Left lobe of liver (tissue), 2 donors: ENCODE measurements around the gene KIAA1755. TPM values are rescaled to one million over a fixed set of nuclear protein-coding genes. Genes with fewer than 3 reads are reported as not detected.
"Not testable (repeated sequence)": the region's sequence is repeated elsewhere in the genome, so short reads cannot be mapped to it uniquely, and the experiment has no call there.

Experiments
- ATAC-seq: fragments of 200-7000 bp; cut with Tn5 transposase; one replicate; pipeline ENCODE4 v1.9.1; 2020; ENCODE audit warnings: mild to moderate bottlenecking, moderate library complexity
- DNase-seq: peaks from one replicate; pipeline ENCODE4 v3.0.0-alpha.2; 2020; ENCODE audit warnings: low spot score
- total RNA-seq: library from RNA; stranded (reverse); gene quantifications from one replicate; pipeline ENCODE4 v1.2.1, GENCODE V29; 2021
- donor health status: DM: no; HTN: no; CAD: no; lungs with moderate emphysema.
- donor health status: DM: no; HTN: yes; CAD: no.

KIAA1755 gene
- total RNA-seq, 1 donor from 2014 or later = 2.7 TPM

DNA sequence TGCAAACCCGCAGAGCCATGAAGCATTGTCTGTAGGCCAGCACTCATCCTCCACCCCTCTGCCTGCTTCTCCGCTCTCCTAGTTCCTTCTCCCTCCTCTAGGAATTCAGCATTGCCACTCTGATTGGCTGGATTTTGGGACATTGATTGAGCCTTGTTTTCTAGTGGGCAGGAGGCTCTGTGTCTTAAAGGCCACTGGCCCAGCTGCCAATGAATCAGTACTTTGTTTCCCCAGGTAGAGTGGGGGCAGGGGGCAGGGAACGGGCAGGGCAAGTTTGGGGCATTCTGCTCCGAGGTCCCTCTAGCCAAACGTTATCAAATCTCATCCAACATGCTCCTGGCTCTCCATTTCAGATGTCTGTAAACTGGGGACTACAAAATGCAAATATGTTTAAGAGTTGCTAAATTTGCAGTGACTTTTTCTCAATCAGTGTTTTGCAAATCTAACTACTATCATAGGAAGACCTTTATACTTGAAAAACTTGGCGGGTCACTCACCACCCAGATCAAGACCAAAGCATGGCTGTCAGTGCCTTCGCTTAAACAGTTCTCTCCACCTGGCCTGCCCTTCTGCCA lies 33.0 kb upstream of the KIAA1755 start:
- DNase-seq = peak; percentile 87
- peak; percentile 75 for ATAC-seq

- peak; percentile 43 for ATAC-seq
- DNase-seq = peak; percentile 55
Observed at GRCh38 chr20:38291966-38292365, 31.4 kb upstream of the KIAA1755 start.

GRCh38 chr20:38290829-38291814 lies 30.6 kb upstream of the KIAA1755 start:
- DNase-seq (peak; percentile 53), ATAC-seq (peak; percentile 60)

DNA sequence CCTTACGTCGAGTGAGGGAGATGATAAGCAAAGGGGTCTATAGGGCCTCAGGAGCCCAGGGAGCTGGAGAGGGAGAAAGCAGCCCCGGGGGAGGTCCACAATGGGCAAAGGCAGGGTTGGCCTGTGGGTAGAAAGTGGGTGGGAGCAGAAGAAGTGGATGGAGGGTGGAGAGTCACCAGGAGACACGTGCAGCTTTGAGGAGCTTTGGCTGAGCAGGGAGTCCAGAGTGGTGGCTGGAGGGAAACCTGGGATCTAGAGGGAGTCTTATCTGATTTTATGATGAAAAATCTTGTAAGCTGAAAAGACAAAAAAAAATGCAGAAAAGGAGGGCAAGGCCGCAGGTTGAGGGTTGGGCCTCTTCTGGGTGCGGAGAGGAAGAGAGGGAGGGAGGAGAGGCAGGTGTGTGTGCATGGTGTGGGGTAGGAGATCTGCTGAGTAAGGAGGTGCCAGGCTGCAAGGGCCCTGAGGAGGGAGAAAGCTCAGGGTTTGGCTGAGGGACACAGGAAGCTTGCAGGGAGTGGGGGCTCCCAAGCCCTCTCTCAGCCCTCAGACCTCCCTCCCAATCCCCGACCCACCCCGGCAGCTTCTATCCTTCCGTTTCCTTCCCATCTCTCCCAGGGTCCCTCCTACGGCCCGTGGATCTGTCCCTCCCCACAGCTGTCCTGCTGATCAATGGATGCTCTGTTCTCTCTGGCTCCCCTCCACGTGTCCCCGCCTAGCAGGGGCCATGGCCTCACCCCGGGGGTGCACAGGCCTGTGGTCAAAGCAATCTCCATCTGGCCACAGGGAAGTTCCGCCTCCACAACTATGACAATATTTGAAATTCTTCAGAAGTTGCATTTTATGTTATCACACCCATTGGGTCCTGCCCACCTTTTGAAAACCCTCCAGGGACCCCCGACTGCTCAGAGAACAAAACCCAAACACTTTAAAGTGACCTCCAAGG lies 26.3 kb upstream of the KIAA1755 start:
- ATAC-seq (no peak), DNase-seq (no peak)

GRCh38 chr20:38284893-38285444 lies 24.4 kb upstream of the KIAA1755 start:
- DNase-seq (no peak), ATAC-seq (no peak)

DNA sequence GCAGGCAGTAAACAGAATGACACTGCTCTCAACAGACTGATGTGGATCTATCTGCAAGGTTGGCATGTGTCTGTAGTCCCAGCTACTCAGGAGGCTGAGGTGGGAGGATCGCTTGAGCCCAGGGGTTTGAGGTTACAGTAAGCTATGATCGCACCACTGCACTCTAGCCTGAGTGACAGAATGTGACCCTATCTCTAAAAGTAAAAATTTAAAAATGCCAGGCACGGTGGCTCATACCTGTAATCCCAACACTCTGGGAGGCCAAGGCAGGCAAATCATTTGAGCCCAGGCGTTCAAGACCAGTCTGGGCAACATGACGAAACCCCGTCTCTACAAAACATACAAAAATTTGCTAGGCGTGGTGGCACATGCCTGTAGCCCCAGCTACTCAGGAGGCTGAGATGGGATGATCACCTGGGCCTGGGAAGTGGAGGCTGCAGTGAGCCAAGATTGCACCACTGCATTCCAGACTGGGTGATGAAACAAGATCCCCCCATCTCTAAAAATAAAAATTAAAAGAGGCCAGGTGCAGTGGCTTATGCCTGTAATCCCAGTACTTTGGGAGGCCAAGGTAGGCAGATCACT lies 23.6 kb upstream of the KIAA1755 start:
- DNase-seq, ATAC-seq: not testable (repeated sequence)

- ATAC-seq (no peak), DNase-seq (no peak)
Observed at GRCh38 chr20:38283236-38283635, 22.7 kb upstream of the KIAA1755 start.

DNA sequence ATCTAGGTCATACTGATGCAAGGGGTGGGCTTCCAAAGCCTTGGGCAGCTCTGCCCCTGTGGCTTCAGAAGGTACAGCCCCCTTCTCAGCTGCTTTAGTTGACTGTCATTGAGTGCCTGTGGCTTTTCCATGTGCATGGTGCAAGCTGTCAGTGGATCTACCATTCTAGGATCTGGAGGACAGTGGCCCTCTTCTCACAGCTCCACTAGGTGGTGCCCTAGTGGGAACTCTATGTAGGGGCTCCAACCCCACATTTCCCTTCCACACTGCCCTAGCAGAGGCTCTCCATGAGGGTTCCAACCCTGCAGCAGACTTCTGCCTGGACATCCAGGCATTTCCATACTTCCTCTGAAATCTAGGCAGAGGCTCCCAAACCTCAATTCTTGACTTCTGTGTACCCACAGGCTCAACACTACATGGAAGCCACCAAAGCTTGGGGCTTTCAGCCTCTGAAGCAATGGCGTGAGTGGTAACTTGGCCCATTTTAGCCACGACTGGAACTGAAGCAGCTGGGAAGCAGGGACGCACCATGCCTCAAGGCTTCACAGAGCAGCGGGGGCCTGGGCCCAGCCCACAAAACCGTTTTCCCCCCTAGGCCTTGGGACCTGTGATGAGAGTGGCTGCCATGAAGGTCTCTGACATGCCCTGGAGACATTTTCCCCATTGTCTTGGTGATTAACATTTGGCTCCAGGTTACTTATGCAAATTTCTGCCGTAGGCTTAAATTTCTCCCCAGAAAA lies 20.8 kb upstream of the KIAA1755 start:
- ATAC-seq, DNase-seq: not testable (repeated sequence)

DNA sequence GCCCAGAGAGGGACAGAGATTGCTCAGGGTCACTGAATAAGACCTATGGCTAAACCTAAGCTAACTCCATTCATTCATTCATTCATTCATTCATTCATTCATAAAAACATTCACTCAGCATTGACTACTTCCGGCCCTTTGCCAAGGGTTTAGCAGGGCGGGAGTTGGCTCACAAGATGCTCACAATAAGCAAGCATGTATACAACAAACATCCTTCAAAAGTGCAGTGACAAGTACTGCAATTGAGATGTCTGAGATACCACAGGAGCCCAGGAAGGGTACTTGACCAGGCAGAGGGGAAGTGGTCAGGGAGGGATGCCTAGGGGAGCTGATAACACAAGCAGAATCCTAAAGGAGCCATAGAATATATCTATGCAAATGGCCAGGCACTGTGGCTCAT lies 18.2 kb upstream of the KIAA1755 start:
- ATAC-seq (no peak), DNase-seq (no peak)

DNA sequence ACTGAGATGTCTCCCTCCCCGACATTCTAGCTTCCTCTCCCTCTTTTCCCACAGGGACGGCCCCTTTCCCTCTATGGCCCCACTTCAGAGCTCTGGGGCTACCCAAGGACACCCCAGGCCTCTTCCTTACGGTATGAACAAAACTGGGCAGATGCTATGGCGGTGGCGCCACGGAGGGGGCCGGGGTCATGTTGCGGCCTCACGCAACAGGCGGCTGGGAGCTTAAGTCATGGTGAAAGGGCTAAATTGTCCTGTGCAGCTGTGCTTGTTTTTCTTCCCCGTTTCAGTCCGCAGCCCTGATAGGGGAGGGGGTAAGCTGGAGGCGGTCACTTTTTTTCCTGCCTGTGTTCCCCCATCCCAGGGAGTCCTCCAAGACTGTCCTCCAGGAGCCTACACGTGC lies 17.6 kb upstream of the KIAA1755 start:
- DNase-seq (no peak), ATAC-seq (no peak)

- DNase-seq (no peak), ATAC-seq (no peak)
Observed at GRCh38 chr20:38277691-38278090, 17.2 kb upstream of the KIAA1755 start.

DNA sequence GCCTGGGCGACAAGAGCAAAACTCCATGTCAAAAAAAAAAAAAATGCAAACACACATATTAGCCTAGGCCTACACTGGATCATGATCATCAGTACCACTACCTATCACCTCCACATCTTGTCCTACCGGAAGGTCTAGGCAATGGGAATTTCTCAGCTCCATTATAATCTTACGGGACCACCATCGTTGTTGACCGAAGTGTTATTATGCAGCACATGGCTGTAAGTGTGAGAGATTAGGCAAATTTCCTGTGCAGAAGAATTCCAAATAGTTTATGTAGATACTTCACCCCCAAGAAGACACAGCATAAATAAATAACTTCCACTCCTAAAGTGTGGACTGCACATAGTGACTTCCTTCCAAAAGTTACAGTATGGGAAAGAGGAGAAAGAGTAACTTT lies 16.8 kb upstream of the KIAA1755 start:
- no peak for DNase-seq
- no peak for ATAC-seq

DNA sequence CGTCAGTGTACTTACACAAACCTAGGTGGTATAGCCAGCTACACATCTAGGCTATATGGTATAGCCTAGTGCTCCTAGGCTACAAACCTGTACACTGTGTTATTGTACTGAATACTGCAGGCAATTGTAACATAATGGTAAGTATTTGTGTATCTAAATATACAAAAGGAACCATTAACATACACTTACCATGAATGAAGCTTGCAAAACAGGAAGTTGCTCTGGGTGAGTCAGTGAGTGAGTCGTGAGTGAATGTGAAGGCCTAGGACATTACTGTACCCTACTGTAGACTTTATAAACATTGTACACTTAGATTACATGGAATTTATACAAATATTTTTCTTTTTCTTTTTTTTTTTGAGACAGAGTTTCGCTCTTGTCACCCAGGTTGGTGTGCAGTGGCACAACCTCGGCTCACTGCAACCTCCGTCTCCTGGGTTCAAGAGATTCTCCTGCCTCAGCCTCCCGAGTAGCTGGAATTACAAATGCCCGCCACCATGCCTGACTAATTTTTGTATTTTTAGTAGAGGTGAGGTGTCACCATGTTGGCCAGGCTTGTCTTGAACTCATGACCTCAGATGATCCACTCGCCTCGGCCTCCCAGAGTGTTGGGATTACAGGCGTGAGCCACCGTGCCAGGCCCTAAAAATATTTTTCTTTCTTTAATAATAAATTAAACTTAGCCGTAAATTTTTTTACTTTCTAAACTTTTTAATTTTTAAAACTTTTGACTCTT lies 15.4 kb upstream of the KIAA1755 start:
- ATAC-seq = no peak
- DNase-seq = no peak

DNA sequence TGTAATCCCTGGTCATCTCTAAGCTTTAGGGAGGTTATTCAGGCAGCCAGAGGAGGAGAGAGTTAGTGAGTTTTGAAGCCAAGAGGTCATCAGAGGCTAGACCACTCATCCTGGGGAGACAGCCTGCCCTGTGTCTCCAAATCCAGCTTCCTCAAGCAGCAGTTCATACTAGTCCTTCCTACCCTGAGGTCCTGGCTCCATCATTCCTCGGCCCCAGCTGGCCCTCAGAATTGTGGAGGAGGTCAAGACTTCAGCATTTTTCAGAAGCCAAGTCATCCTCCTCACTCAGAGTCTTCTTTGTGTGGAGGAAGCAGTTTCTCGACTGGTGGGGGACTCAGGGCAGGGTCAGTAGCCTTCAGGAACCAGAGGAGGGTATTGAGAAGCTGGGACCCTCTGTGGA lies 12.4 kb upstream of the KIAA1755 start:
- DNase-seq (no peak), ATAC-seq (no peak)

DNA sequence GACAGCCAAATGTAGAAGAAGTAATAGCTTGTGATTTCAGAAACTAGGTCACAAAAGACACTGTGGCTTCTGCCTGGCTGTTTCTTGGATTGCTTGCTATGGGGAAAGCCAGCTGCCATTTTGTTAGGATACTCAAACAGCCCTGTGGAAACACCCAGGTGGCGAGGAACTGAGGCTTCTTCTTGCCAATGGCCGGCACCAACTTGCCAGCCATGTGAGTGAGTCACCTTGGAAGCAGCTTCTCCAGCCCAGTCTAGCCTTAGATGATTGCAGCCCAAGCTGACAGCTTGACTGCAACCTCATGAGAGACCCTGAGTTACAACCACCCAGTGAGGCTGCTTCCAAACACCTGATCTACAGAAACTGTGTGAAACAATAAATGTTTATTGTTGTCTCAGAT lies 11.9 kb upstream of the KIAA1755 start:
- DNase-seq = no peak
- ATAC-seq = no peak

DNA sequence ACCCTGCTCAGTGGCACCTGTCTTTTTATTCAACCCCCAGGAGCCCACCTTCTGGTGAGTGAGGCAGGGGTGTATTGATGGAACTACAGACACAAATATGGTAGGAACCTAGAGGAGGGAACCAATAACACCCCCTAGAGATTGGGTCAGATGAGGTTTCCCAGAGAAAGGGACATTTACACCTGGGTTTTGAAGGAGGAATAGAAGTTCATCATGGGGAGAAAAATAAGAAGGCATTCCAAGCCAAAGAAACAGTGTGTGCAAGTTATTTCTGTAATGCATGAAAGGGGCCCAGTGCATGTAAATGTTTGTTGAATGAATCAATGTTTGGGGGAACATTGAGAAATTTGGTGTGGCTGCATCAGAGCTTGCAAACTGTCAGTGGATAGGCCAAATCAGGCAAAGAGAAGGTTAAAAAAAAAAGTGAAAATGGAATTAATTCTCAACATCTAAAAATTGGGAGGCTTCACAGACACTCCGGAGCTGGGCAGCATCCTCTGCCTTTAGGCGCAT lies 11.1 kb upstream of the KIAA1755 start:
- DNase-seq (no peak), ATAC-seq (no peak)

DNA sequence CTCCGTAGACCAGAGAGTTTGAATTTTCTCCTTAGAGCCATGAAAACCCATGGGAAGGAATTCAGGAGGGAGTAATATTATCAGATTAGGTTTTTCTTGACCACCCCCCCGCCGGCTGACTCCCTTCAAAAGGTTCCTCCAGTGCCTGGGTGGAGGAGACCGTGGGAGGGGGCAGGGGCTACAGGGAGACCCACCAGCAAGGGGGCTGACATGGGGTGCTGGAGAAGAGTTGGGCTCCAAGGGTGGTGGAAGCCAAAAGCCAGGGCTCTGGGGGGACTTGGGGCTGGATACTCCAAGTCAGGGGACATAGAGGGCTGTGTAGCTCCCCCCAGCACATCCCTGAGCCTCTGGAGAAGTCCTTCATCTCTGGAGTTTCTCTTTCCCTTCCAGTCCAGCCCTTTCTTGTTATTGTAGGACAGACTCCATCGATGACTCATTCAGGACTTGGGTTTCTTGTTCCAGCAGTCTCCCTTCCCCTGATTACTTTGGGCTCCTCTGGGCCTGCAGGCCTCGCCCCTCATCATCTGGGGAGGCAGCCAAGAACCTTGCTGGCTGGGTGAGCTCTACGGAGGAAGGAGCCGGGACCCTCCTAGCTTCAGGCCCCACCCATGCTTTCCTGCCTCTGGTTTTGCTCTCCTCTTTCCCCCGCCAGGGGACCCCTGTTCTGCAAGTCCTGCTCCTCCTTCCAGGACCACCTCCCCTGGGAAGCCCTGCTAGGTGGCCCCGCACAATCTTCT lies 10.5 kb upstream of the KIAA1755 start:
- no peak for DNase-seq
- ATAC-seq = no peak

GRCh38 chr20:38269715-38270114 lies 9.2 kb upstream of the KIAA1755 start:
- no peak for DNase-seq
- ATAC-seq = no peak
